GM12872 (cell line): ENCODE measurements around the gene KCTD1.

Experiments
- CTCF ChIP-seq: IDR thresholded peaks from 3 replicates; pipeline ENCODE4 v1.5.1; 2011; ENCODE audit warnings: low read depth, mild to moderate bottlenecking, low read length, moderate library complexity; ENCODE audit not compliant: insufficient read depth

KCTD1 gene

GRCh38 chr18:26496528-26496927 lies 51.8 kb downstream of the KCTD1 start:
- TF ChIP-seq CTCF = no peak

- TF ChIP-seq CTCF = no peak
Observed at GRCh38 chr18:26495287-26495686, 53.1 kb downstream of the KCTD1 start.

GRCh38 chr18:26493021-26493420 lies 55.3 kb downstream of the KCTD1 start:
- TF ChIP-seq CTCF = no peak

- TF ChIP-seq CTCF = no peak
Observed at GRCh38 chr18:26491194-26491816, 57.0 kb downstream of the KCTD1 start.

- TF ChIP-seq CTCF = no peak
Observed at GRCh38 chr18:26489881-26490280, 58.5 kb downstream of the KCTD1 start.

- TF ChIP-seq CTCF = no peak
Observed at GRCh38 chr18:26489191-26489590, 59.2 kb downstream of the KCTD1 start.

- TF ChIP-seq CTCF = no peak
Observed at GRCh38 chr18:26488417-26489009, 59.8 kb downstream of the KCTD1 start.
